WTC11 (cell line): ENCODE results near the gene VAMP1. TPM values are rescaled to one million over a fixed set of nuclear protein-coding genes. Genes with fewer than 3 reads are reported as not detected.

Source experiments
- ATAC-seq: fragments of 200-7000 bp; cut with Tn5 transposase; 2 replicates; pipeline ENCODE4 v1.10.0; 2021; ENCODE audit warnings: mild to moderate bottlenecking, moderate library complexity
- Bru-seq: library from RNA; stranded (reverse); fragments of 400-500 nt; gene quantifications from one replicate; lab custom pipeline; 2021; lab: Mats Ljungman, UMichigan
- CTCF ChIA-PET: fragments of 300-600 bp; sonication (Branson Sonifier 250); formaldehyde crosslinking; loops from one replicate; lab custom pipeline; 2021; ENCODE audit warnings: antibody characterized with exemption; lab: Charles Lee
- POLR2A ChIA-PET: fragments of 350-600 bp; sonication (Branson Sonifier 250); formaldehyde crosslinking; loops from one replicate; lab custom pipeline; 2021; ENCODE audit warnings: antibody characterized with exemption; lab: Charles Lee
- DNase-seq: peaks from one replicate; pipeline ENCODE4 v3.0.0; 2021; ENCODE audit warnings: low spot score
- H3K27ac Mint-ChIP-seq: 2 replicates; pipeline ENCODE4 v1.8.0; 2021; ENCODE audit warnings: mixed read lengths
- H3K27me3 Mint-ChIP-seq: 2 replicates; pipeline ENCODE4 v1.8.0; 2021; ENCODE audit warnings: low read depth, mild to moderate bottlenecking, moderate library complexity, mixed read lengths
- H3K36me3 Mint-ChIP-seq: 2 replicates; pipeline ENCODE4 v1.8.0; 2021; ENCODE audit warnings: mixed read lengths
- H3K4me1 Mint-ChIP-seq: 2 replicates; pipeline ENCODE4 v1.8.0; 2022; ENCODE audit warnings: mixed read lengths
- H3K4me3 Mint-ChIP-seq: 2 replicates; pipeline ENCODE4 v1.8.0; 2021; ENCODE audit warnings: mild to moderate bottlenecking, moderate library complexity, mixed read lengths
- H3K9me3 Mint-ChIP-seq: 2 replicates; pipeline ENCODE4 v1.8.0; 2021; ENCODE audit warnings: mixed read lengths
- ARID4B ChIP-seq: sonication (generic); formaldehyde crosslinking; IDR thresholded peaks from 2 replicates; pipeline ENCODE4 v1.8.0; 2023; ENCODE audit warnings: missing genetic modification reagents, mild to moderate bottlenecking, borderline replicate concordance
- CREB1 ChIP-seq: sonication (generic); formaldehyde crosslinking; IDR thresholded peaks from 2 replicates; pipeline ENCODE4 v1.8.0; 2023; ENCODE audit warnings: mild to moderate bottlenecking, missing genetic modification reagents
- CREM ChIP-seq: sonication (generic); formaldehyde crosslinking; IDR thresholded peaks from 2 replicates; pipeline ENCODE4 v1.8.1; 2022; ENCODE audit warnings: mild to moderate bottlenecking, missing genetic modification reagents, moderate library complexity
- E2F5 ChIP-seq: sonication (generic); formaldehyde crosslinking; IDR thresholded peaks from 2 replicates; pipeline ENCODE4 v1.8.1; 2022; ENCODE audit warnings: mild to moderate bottlenecking, moderate library complexity, missing genetic modification reagents
- ETV6 ChIP-seq: sonication (generic); formaldehyde crosslinking; IDR thresholded peaks from 2 replicates; pipeline ENCODE4 v1.8.1; 2022; ENCODE audit warnings: mild to moderate bottlenecking, missing genetic modification reagents
- FOXK1 ChIP-seq: sonication (generic); formaldehyde crosslinking; IDR thresholded peaks from 2 replicates; pipeline ENCODE4 v1.8.0; 2022; ENCODE audit warnings: mild to moderate bottlenecking, moderate library complexity, missing genetic modification reagents
- MAX ChIP-seq: sonication (generic); formaldehyde crosslinking; IDR thresholded peaks from 2 replicates; pipeline ENCODE4 v1.8.0; 2022; ENCODE audit warnings: mild to moderate bottlenecking, missing genetic modification reagents
- MXD4 ChIP-seq: fragments of 250-450 bp; sonication (Bioruptor Pico); IDR thresholded peaks from 2 replicates; pipeline ENCODE4 v1.8.0; 2021; ENCODE audit warnings: mild to moderate bottlenecking, moderate library complexity, borderline replicate concordance
- NFATC4 ChIP-seq: fragments of 250-450 bp; sonication (Bioruptor Pico); IDR thresholded peaks from 2 replicates; pipeline ENCODE4 v1.9.0; 2021; ENCODE audit warnings: mild to moderate bottlenecking
- NFE2L1 ChIP-seq: sonication (generic); formaldehyde crosslinking; IDR thresholded peaks from 2 replicates; pipeline ENCODE4 v1.8.1; 2023; ENCODE audit warnings: missing genetic modification reagents
- NR2C2 ChIP-seq: sonication (generic); formaldehyde crosslinking; IDR thresholded peaks from 2 replicates; pipeline ENCODE4 v1.8.0; 2022; ENCODE audit warnings: mild to moderate bottlenecking, missing genetic modification reagents
- NR3C1 ChIP-seq: sonication (generic); formaldehyde crosslinking; conservative IDR thresholded peaks from 2 replicates; pipeline ENCODE4 v1.8.1; 2023; ENCODE audit warnings: low read depth, mild to moderate bottlenecking, missing genetic modification reagents
- PRDM15 ChIP-seq: sonication (generic); formaldehyde crosslinking; IDR thresholded peaks from 2 replicates; pipeline ENCODE4 v1.8.0; 2022; ENCODE audit warnings: missing genetic modification reagents
- TEAD1 ChIP-seq: sonication (generic); formaldehyde crosslinking; IDR thresholded peaks from 2 replicates; pipeline ENCODE4 v1.8.0; 2022; ENCODE audit warnings: mild to moderate bottlenecking, missing genetic modification reagents
- TP53 ChIP-seq: sonication (generic); formaldehyde crosslinking; IDR thresholded peaks from 2 replicates; pipeline ENCODE4 v1.8.1; 2023; ENCODE audit warnings: mild to moderate bottlenecking, missing genetic modification reagents
- USF1 ChIP-seq: sonication (generic); formaldehyde crosslinking; IDR thresholded peaks from 2 replicates; pipeline ENCODE4 v1.8.0; 2022; ENCODE audit warnings: mild to moderate bottlenecking, missing genetic modification reagents
- USF2 ChIP-seq: sonication (generic); formaldehyde crosslinking; IDR thresholded peaks from 2 replicates; pipeline ENCODE4 v1.8.1; 2023; ENCODE audit warnings: mild to moderate bottlenecking, missing genetic modification reagents, moderate library complexity
- ZNF396 ChIP-seq: fragments of 250-450 bp; sonication (Bioruptor Pico); IDR thresholded peaks from 2 replicates; pipeline ENCODE4 v1.8.0; 2021; ENCODE audit warnings: mild to moderate bottlenecking, moderate library complexity, borderline replicate concordance
- ZNF416 ChIP-seq: fragments of 250-450 bp; sonication (Bioruptor Pico); IDR thresholded peaks from 2 replicates; pipeline ENCODE4 v1.9.0; 2021; ENCODE audit warnings: mild to moderate bottlenecking, inconsistent platforms
- ZNF423 ChIP-seq: fragments of 250-450 bp; sonication (Bioruptor Pico); IDR thresholded peaks from 2 replicates; pipeline ENCODE4 v2.1.2; 2022; ENCODE audit warnings: mild to moderate bottlenecking, moderate library complexity
- ZNF512 ChIP-seq: sonication (generic); formaldehyde crosslinking; IDR thresholded peaks from 2 replicates; pipeline ENCODE4 v1.8.1; 2022; ENCODE audit warnings: missing genetic modification reagents, borderline replicate concordance
- long read RNA-seq, 3 experiments: library from RNA in 1 of 3; library from capped mRNA in 1 of 3; library from polyadenylated mRNA in 1 of 3; unstranded in 2 of 3; stranded (forward) in 1 of 3; transcript quantifications; one replicate each; pipeline ENCODE4 v2.0.0, GENCODE V29; 2021
- total RNA-seq: library from RNA; stranded (reverse); gene quantifications from 3 replicates; pipeline ENCODE4 v1.2.3, GENCODE V29; 2021

VAMP1 gene
- total RNA-seq (12.8 to 14.3 TPM (median 13.8 TPM) in 3 replicates), Bru-seq, nascent RNA (percentile 80 among the genes with signal in this experiment)
- long read RNA-seq, experiment 1, transcript VAMP1-201 (4 exons, 3,449 nt): major isoform, 10 of 17 reads
- long read RNA-seq, experiment 1, partial matches to known transcripts: 0 of 17 reads
- long read RNA-seq, experiment 1, other reads (novel, unspliced or antisense): 5 of 17 reads
- long read RNA-seq, experiment 2, partial matches to known transcripts: 2 of 24 reads
- long read RNA-seq, experiment 2, other reads (novel, unspliced or antisense): 14 of 24 reads
- long read RNA-seq, experiment 3, partial matches to known transcripts: 0 of 6 reads
- long read RNA-seq, experiment 3, other reads (novel, unspliced or antisense): 3 of 6 reads

GRCh38 chr12:6470375-6471163 is at the start of gene VAMP1:
Gene VAMP1 (minus strand): TSS chr12:6470677. CDS start chr12:6470531, 146 bp downstream.
- H3K9me3 Mint-ChIP-seq: peaks cover 5% of the 10 kb centered on the region; the same call in 1 of the 2 replicates
- H3K4me1 Mint-ChIP-seq: peaks cover 20% of the 10 kb centered on the region
- POLR2A ChIA-PET: interaction anchor here (0.6 to 2.4 kb wide), 26 partner anchors 9 to 413 kb away, joined by 3 to 18 read pairs (median 4); partner anchors contain the start of genes GAPDH, LTBR, MRPL51 and SCNN1A
- H3K4me3 Mint-ChIP-seq: peak within 1 kb of the TSS; percentile 68
- peak within 1 kb of the TSS; percentile 93 for H3K27ac Mint-ChIP-seq
- CTCF ChIA-PET: interaction anchor here (0.6 to 2.7 kb wide), 24 partner anchors 14 to 413 kb away, joined by 3 to 22 read pairs (median 4); partner anchors contain the start of genes MRPL51 and TAPBPL
- DNase-seq: peak; percentile 99
- peak; percentile 96 for ATAC-seq
- H3K27me3 Mint-ChIP-seq: peaks cover 18% of the 10 kb centered on the region
- H3K36me3 Mint-ChIP-seq: peaks cover 19% of the 10 kb centered on the region
- TF ChIP-seq USF1 (no peak), FOXK1 (CRISPR knock-in tag) (peak; percentile 28; the same call in 1 of the 2 replicates), PRDM15 (CRISPR knock-in tag) (no peak), ETV6 (no peak), ARID4B (CRISPR knock-in tag) (peak; percentile 94), MXD4 (CRISPR knock-in tag) (no peak), ZNF416 (0 out of 2 replicates have a peak, but pooled peaks have one; percentile 36), CREM (CRISPR knock-in tag) (peak; percentile 58), TP53 (CRISPR knock-in tag) (peak; percentile 65; the same call in 1 of the 2 replicates), TEAD1 (CRISPR knock-in tag) (peak; percentile 45; the same call in 1 of the 2 replicates), NFE2L1 (CRISPR knock-in tag) (no peak), ZNF396 (CRISPR knock-in tag) (no peak), NFATC4 (CRISPR knock-in tag) (no peak), E2F5 (CRISPR knock-in tag) (peak; percentile 71), ZNF423 (CRISPR knock-in tag) (peak; percentile 84), USF2 (CRISPR knock-in tag) (0 out of 2 replicates have a peak, but pooled peaks have one; percentile 37), NR2C2 (CRISPR knock-in tag) (no peak), NR3C1 (CRISPR knock-in tag) (0 out of 2 replicates have a peak, but pooled peaks have one; percentile 63), CREB1 (0 out of 2 replicates have a peak, but pooled peaks have one; percentile 42), ZNF512 (CRISPR knock-in tag) (no peak), MAX (peak; percentile 77)
